NCI-H1092 (cell line): ENCODE data around the gene CD151.

Experiments
- DNase-seq: peaks from one replicate; lab custom pipeline; 2025; lab: John Stamatoyannopoulos, UW

Gene CD151

DNA sequence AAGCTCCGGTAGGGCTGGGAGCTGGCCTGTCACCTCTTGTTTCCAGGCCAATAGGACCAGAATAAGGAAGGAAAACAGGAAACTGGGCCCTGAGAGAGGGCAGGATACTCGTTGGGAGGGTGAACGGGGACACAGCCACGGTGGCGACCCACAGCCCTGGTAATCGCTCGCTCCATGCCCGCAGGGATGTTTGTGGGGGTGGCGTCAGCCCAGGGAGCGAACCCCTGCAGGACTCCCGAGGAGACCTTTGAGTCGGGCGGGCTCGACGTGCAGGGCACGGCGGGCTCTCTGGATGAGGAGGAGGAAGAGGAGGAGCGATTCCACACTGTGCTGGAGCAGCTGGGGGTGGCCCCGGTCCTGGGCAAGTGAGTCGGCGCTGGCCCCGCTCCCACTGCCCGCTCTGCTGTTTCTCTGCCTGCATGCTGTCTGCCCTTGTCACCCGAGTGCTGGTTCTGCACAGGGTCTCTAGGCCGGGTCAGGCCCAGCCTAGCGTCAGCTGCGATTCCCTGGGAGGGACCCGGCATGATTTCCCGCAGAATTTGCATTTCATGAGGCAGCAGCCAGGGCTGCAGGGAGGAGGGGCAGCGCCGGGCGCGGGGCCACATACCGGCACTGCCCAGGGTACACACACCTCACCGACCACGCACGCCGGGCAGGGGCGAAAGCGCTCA is 3.4 kb upstream of the CD151 start:
- DNase-seq: no peak

DNA sequence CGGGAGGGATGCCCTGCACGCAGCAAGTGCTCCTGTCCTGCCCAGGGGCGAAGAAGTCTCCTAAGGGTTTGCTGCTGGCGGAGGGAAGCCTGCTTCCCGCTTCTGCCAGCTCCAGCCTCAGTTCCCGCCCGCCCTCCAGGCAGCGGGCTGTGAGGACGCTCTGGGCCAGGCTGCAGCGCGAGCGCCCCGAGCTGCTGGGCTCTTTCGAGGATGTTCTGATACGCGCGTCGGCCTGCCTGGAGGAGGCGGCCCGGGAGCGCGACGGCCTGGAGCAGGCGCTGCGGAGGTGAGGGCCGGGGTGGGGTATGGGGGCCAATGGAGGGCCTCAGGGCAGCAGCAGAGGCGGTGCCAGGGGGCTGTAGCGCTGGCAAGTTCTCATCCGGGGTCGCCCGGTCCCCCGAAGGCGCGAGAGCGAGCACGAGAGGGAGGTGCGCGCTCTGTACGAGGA is 2.9 kb upstream of the CD151 start:
- no peak for DNase-seq

DNA sequence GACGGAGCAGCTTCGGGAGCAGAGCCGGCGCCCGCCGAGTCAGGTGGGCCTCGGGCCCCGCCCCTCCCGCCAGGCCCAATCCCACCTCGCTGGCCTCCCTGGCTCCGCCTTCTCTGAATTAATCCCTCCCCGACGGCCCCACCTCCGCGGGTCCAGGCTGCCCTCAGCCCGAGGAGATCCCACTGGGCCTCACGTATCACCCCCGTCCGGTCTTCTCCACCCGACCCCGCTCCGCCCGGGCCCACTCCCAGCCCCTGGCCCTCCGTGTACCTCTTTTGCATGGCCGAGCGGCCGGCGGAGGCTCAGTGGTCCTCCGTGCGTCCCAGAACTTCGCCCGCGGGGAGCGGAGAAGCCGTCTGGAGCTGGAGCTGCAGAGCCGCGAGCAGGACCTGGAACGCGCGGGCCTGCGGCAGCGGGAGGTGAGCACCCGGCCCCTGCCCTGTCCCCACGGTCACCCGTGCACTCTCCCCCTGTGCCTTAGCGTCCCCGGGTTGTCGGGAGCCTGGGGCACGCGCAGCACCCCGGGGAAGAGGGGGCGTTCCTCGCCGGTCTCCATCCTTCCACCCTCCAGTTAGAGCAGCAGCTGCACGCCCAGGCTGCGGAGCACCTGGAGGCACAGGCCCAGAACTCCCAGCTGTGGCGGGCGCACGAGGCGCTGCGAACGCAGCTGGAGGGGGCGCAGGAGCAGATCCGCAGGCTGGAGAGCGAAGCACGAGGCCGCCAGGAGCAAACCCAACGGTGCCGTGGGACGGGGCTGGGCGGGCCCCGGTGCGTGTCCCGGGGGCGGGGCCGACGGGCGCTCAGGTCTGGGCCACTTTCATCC is 2.2 kb upstream of the CD151 start:
- peak; percentile 78 for DNase-seq

DNA sequence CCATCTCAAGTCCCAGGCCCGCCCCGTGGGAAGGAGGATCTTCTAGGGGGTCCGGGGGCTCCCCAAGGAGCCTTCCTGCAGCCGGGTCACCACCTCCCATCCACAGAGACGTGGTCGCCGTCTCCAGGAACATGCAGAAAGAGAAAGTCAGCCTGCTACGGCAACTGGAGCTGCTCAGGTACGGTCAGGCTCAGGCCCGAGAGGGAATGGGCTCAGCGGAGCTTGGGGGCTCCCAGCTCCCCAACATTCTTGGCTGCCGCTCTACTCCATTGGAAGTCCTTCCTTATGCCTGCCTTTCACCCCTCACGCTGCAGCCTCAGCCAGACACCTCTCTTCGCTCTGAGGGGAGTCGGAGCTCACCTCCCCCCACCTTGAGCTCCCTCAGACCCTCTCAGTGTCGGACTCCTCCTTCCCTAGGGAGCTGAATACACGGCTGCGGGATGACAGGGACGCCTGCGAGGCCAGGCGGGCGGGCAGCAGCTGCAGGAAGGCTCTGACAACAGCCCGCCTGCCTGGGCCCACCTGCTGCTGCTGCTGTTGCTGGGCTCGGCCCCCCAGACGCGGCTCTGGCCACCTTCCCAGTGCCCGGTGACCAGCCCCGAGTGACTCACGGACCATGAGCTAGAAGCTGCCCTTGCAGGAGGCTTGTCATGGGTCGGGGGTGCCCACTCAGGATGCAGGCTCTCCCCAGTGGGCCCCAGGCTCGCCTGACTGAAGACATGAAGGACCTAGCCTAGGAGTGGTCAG is 1.5 kb upstream of the CD151 start:
- DNase-seq: no peak

DNA sequence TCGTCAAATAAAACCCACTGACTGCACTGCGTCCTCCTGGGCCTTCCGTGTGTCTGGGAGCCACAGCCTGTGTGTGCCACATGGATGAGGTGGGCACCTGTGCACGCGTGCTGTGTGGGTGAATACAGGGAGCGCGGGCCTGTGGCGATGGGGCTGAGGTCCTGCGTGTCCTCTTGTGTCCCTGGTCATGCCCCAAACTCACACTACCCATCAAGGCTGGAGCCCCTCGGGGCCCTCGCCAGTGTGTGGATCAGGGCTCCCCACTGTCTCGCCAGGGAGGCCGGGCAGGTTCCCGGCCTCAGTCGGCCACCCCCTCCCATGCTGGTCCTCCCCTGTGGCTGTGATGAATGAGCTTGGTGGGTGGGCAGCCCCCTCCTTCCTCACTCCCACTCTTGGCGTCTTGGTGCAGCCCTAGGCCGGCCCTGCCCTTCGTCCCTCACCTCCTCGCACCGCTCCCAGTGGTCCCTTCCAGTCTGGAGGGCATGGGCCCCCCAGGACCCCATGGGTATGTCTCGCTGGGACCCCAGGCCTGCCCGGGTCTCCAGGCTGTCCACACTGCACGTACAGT is 707 bp upstream of the CD151 start:
- DNase-seq: no peak

DNA sequence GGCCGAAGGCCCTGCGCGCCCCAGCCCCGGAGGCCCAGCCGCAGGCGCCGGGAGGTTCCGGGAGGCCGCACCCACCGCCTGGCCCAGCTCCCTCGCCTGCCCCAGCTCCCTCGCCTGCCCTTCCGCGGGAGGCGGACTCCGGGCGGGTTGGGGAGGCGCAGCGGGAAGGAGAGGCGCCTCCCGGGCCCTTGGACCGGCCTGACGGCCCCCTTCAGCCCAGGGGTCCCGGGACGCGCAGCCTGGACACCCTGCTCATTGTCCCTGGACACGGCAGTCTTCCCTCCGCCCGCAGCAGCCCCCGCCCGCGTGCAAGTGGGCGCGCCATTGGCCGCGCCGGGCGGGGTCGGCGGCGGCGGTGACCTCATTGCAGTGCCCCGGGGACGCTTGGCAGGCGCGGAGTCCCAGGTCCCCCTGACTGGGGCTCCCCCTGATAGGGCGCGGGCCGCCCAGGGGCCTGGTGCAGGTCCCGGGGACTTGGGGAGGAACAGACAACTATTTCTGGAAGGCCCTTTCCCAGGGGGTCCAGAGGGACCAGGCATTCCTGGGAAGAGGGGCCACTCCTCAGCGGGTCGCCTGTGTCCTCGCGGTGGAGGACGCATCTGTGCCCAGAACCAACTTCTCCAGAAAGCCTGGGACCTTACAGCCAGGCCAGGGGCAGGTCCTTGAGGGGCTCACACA is 501 bp downstream of the CD151 start:
- no peak for DNase-seq

DNA sequence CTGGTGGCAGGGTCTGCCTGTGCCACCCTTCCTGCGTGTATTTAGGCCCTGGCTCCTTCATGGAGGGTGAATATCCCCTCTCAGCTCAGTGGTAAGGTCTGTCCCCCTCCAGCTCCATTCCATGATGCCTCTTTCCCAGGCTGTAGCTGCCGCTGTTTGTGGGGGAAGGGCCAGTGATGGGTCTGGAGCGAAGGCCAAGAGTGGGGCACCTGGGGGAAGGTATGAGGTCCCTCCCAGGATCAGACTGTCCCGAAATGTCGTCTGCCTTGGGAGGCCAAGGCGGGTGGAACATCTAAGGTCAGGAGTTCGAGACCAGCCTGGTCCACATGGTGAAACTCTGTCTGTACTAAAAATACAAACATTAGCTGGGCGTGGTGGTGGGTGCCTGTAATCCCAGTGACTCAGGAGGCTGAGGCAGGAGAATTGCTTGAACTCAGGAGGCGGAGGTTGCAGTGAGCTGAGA is 1.1 kb downstream of the CD151 start:
- no peak for DNase-seq

DNA sequence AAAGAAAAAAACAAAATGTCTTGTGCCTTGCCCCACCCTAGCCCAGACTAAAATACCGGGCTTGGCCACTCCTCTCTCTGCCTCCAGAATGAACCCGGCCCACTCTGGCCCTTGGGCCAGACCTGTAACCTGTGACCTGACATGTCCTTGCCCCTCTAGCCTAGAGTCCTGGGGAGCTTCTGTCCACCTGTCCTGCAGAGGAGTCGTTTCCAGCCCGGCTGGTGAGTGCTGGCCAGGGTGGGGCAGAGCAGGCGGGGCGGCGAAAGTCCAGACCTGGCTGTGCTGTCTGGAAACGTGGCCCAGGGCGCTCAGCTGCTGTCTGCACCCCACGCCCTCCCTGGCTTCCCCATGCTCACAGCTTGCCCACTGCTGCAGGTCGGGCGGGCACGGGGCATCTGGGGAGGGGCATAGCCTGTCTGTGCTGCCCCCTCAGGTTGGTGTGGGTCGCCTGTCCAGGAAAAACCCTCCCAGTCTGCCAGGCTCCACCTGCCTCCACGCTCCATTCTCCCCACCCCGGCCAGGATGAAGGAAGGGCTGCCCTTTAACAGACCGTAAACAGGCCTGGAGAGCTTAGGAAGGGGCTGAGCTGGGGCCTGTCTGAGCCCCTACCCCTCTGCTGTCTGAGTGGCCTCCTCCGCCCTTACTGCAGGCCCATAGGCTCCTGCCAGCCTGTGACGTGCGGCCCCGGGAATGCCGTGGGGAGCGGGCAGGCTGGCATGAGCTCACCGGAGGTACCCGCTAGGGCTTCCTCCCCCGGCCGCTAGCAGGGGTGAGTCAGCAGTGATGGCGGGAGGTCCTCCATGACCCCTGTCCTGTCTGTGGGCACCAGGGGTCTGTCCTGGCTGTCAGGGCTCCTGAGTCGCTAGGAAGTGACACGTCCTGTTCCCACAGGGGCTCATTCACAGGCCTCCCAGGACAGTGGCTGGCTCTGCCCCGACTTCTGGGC is 1.9 kb downstream of the CD151 start:
- no peak for DNase-seq

DNA sequence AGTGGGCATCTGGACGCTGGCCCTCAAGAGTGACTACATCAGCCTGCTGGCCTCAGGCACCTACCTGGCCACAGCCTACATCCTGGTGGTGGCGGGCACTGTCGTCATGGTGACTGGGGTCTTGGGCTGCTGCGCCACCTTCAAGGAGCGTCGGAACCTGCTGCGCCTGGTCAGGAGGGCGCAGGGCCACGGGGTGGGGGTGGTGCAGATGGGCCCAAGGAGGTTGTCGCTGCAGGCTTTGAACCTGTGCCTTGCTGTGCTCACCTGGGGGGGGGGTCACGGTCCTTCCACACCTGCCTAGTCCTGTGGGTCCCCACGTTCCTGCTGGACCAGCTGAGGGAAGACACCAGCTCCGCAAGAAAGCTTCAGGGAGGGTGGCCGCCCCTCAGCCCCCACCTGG is 3.5 kb downstream of the CD151 start:
- no peak for DNase-seq

DNA sequence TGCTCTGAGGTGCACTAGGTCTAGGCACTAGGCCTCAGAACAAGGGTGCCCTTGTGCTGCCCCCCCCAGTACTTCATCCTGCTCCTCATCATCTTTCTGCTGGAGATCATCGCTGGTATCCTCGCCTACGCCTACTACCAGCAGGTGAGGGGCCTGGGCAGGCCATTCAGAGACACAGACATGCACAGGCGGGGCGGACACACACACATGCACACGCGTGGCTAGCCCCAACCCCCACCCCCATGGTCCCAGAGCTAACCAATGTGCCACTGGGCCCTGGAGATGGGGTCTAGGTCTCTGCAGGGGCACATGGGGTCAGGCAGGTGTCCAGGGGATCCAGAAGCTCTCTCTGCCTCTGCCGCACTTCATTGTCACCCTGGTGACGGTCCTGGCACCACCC is 3.9 kb downstream of the CD151 start:
- no peak for DNase-seq

DNA sequence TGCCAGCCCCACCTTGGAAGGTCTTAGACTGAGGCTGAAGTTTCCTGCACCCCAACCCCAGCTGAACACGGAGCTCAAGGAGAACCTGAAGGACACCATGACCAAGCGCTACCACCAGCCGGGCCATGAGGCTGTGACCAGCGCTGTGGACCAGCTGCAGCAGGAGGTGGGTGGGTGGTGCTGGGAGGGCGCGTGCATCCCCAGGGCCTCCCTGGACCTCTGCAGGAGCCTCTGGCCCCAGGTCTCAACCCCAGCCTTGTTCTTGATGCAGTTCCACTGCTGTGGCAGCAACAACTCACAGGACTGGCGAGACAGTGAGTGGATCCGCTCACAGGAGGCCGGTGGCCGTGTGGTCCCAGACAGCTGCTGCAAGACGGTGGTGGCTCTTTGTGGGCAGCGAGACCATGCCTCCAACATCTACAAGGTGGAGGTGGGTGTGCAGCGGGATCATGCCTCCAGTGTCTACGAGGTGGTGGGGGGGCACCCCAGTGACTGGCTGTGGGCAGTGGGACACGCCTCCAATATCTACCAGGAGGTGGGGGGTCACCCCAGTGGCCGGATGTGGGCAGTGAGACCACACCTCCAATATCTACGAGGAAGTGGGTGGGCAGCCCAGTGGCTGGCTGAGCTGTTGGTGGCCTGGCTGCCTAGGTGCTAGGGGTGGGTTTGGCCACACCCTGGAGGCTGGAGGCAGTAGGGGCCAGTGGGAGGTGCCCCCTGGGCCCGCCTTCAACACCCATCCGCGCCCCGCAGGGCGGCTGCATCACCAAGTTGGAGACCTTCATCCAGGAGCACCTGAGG is 4.6 kb downstream of the CD151 start:
- DNase-seq: no peak

DNA sequence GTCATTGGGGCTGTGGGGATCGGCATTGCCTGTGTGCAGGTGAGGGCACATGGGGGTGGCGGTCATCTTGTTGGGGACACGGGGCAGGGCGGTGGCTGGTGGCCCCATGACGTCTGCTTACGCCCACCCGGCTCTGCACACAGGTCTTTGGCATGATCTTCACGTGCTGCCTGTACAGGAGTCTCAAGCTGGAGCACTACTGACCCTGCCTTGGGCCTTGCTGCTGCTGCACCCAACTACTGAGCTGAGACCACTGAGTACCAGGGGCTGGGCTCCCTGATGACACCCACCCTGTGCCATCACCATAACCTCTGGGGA is 5.2 kb downstream of the CD151 start:
- no peak for DNase-seq

DNA sequence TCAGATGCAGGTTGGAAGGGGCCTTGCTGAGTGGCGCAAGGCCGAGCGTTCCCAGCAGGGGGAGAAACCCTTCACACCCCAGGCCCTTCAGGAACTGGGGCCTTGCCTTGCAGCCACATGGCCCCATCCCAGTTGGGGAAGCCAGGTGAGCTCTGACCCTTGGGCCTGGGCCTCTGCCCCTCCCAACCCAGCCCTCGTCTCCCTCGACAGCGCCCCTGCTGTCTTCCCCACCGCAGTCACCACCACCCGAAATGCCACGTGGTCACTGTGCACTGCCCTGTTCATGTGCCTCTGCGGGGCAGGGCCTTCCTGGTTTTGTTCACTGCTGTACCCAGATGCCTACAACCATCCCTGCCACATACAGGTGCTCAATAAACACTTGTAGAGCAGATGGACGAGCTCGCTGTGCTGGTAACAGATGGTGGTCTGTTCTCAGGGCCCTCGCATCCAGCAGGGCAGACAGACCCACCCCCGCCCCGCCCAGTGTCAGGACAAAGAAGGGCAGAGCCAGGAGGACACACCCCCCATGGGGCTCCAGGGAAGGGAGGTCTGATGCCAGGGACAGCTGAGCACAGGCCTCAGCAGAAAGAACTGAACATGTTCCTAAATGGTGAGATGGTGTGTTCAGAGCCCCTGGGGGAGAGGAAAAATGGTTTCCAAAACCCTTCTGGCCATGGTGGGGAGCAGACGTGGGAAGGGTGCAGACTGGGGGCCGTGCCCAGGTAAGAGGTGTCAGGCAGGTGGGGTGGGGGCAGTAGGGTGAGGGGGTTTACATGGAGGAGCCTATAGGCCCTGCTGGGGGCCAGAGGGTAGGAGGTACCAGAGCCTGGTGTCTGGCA is 5.9 kb downstream of the CD151 start:
- DNase-seq: no peak

DNA sequence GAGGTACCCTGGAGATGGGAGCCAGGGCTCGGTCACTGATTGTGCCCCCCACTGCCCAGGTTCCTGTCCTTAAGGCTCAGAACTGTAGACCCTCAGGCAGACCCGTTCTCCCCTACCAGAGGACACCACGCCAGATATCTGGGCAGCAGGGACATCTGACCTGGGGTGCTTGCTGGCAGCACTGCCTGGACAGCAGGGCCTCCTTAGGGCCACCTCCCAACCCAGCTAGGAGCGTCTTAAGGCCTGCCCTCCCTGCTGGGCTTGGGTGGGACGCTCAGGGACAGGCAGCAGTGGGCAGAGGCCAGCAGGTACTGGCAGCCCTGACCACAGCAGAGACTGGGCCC is 6.5 kb downstream of the CD151 start:
- DNase-seq: no peak

DNA sequence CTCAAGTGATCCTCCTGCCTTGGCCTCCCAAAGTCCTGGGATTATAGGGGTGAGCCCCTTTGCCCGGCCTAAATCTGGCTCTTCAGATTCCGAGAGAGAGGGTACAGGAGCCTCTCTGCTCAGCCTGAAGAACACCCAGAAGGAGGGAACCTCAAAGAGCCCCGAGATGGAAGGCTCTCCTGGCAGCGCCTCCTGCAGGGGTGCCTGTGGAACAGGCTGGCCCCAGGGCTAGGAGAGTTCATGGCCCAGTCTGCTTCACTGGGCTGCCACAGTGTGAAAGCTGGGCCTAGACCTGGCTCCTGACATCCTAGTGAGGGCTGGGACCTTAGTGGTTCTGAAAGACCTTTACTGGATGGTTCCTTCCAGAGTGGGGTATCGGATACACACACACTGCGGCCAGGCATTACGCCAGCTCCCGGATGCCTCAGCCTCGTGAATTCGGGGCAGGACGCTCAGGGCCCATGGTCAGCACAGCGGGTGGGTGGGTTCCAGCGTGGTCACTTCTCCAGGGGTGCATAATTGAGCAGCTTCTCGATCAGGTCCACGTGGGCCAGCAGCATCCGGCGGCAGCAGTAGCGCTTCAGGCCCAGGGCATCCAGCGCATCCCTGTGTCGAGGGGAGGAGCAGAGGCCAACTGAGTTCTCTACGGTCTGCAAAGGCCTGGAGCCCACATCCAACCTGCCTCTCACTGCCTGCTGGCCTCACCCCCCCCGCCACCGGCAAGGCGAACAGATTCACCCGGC is 7.3 kb downstream of the CD151 start:
- DNase-seq: no peak

DNA sequence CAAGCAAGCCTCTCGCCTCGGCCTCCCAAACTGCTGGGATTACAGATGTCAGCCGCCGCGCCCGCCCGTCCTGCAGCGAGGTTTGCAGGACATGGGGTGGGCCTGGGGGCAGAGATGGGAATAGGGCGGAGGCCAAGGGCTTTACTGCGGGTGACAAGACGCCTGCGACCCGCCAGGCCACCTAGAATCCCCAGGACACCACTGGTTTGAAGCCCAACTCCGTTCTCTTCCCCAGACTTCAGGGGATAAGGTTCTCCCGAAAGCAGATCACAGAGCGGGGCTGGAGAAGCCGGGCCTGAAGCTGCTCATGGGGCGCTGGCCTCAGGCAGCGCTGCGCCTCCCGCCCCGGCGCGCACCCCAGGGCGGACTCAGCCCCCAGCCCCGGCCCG is 9.2 kb downstream of the CD151 start:
- DNase-seq: no peak

DNA sequence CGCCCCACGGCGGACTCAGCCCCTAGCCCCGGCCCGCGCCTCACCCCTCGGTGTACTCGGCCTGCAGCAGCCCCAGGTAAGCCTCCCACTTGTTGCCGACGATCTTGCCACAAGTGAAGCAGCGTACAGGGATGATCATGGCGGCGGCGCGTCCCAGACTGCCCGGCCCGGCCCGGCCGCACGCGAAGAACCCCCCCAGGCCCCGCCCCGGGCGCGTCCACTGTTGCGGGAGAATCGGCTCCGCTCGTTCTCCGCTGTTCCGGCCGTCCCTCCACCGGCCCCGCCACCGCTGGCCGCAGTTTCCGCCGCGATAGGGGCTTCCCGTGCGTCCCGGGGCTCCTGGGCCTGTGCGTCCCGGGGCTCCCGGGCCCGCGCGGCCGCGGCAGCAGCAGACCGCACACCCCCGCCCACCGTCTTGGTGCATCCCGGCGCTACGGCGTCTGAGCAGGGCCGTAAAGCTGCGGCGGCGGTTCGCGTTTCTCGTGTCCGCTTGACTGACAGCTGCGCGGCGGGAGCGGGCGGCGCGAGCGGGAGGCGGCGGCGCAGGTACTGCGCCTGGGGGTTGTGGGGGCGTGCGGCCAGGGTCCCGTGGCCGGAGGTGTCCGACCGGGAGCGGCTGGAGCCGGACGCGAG is 9.7 kb downstream of the CD151 start, which contains the start of the genes POLR2L and TSPAN4:
Gene POLR2L (minus strand): TSS at position 160 of the 633 bp plus-strand sequence. CDS start 21 bp downstream, at position 139.
Gene TSPAN4 (plus strand): TSS at position 483 of the 633 bp plus-strand sequence. CDS start 7,453 bp downstream, outside the sequence.
- DNase-seq: peak; percentile 82
